Ovary (tissue), 3 donors: ENCODE measurements around the gene SZT2.

Experiments used
- POLR2A ChIP-seq: fragments of 450-650 bp; IDR thresholded peaks from one replicate; pipeline ENCODE4 v1.6.1; 2017; ENCODE audit warnings: antibody characterized with exemption, mild to moderate bottlenecking, moderate library complexity
- TF ChIP-seq, protein P1 (sequence below), 3 donors: fragments of 450-650 bp in 2 of 3; fragments of 200-600 bp in 1 of 3; IDR thresholded peaks; one replicate each; pipeline versions ENCODE4 v1.5.1 to v1.8.0; 2016 to 2022; ENCODE audit warnings: antibody characterized with exemption in 3 of 3, mild to moderate bottlenecking in 1 of 3
- donor health status: DM: no; HTN: no; CAD: no.

DNA sequence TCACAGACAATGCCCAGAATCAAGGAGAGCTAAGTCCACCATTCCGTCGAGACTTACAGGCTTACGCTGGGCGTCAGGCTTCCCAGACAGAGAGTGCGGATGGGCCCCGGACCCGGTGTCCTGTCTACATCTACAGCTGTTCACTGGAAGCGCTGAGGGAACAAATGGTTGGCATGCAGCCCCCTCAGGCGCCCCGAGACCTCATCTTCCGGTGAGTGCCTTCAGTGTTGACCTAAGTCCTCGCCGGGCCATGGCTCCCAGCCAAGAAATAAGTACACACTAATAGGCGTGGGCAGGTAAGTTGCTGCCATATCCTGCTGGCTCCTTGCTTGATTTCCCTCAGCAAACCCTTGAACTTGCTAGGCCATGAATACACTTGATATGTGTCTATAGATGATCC lies 37.8 kb downstream of the SZT2 start:
- TF ChIP-seq POLR2A, result no peak
- TF ChIP-seq, protein P1, sequence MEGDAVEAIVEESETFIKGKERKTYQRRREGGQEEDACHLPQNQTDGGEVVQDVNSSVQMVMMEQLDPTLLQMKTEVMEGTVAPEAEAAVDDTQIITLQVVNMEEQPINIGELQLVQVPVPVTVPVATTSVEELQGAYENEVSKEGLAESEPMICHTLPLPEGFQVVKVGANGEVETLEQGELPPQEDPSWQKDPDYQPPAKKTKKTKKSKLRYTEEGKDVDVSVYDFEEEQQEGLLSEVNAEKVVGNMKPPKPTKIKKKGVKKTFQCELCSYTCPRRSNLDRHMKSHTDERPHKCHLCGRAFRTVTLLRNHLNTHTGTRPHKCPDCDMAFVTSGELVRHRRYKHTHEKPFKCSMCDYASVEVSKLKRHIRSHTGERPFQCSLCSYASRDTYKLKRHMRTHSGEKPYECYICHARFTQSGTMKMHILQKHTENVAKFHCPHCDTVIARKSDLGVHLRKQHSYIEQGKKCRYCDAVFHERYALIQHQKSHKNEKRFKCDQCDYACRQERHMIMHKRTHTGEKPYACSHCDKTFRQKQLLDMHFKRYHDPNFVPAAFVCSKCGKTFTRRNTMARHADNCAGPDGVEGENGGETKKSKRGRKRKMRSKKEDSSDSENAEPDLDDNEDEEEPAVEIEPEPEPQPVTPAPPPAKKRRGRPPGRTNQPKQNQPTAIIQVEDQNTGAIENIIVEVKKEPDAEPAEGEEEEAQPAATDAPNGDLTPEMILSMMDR (IDR thresholded peaks at IDR 0.05), result no peak
